Thymus (tissue), 11 donors: Measurements from ENCODE around the gene CNPY3. TPM values are rescaled to one million over a fixed set of nuclear protein-coding genes. Genes with fewer than 3 reads are reported as not detected.
A peak's percentile ranks its signal among the peaks of the same experiment; 100 is the strongest.
"Not testable (repeated sequence)": the region's sequence is repeated elsewhere in the genome, so short reads cannot be mapped to it uniquely, and the experiment has no call there.

Source experiments
- DNase-seq, 9 donors: peaks; one replicate each; pipeline ENCODE4 v3.0.0-alpha.2; 2013; ENCODE audit warnings: low spot score in 9 of 9, low read depth in 6 of 9, missing footprints in 1 of 9
- H3K27ac ChIP-seq, 2 donors: one replicate each; pipeline ENCODE4 v1.5.1; 2013; ENCODE audit warnings: control low read depth in 1 of 2, low read depth in 1 of 2, low read length in 1 of 2, mild to moderate bottlenecking in 1 of 2, moderate library complexity in 1 of 2
- H3K27me3 ChIP-seq, 2 donors: one replicate each; pipeline ENCODE4 v1.5.1; 2013; ENCODE audit warnings: low read length in 1 of 2; ENCODE audit not compliant: control insufficient read depth in 2 of 2, insufficient read depth in 1 of 2
- H3K36me3 ChIP-seq, 2 donors: one replicate each; pipeline ENCODE4 v1.5.1; 2013; ENCODE audit warnings: low read length in 1 of 2, mild to moderate bottlenecking in 1 of 2, moderate library complexity in 1 of 2; ENCODE audit not compliant: control insufficient read depth in 2 of 2, insufficient read depth in 2 of 2
- H3K4me1 ChIP-seq, 2 donors: one replicate each; pipeline ENCODE4 v1.5.1; 2013; ENCODE audit warnings: low read length in 2 of 2; ENCODE audit not compliant: control insufficient read depth in 2 of 2, insufficient read depth in 2 of 2
- H3K4me3 ChIP-seq, 2 donors: one replicate each; pipeline ENCODE4 v1.5.1; 2013; ENCODE audit warnings: low read length in 2 of 2, control low read depth in 1 of 2, mild to moderate bottlenecking in 1 of 2
- H3K9me3 ChIP-seq, 2 donors: one replicate each; pipeline ENCODE4 v1.5.1; 2013; ENCODE audit warnings: low read length in 1 of 2, mild to moderate bottlenecking in 1 of 2; ENCODE audit not compliant: control insufficient read depth in 2 of 2, insufficient read depth in 1 of 2
- WGBS: extraction: QIAGEN DNeasy Blood & Tissue Kit; methylation state at CpG from one replicate; pipeline ENCODE4 v1.1.7; 2013; 5-methylcytosine and 5-hydroxymethylcytosine counted together
- polyA plus RNA-seq: library from polyadenylated mRNA; stranded (reverse); fragments of 200-250 nt; gene quantifications from one replicate; pipeline ENCODE4 v1.2.3, GENCODE V29; 2013
- total RNA-seq: library from RNA; stranded (reverse); fragments of 120-200 nt; gene quantifications from one replicate; pipeline ENCODE4 v1.2.4, GENCODE V29; 2013
- donor health status: healthy.

Gene CNPY3
- total and polyA plus RNA-seq, 2 donors: 59.3 to 62.6 TPM

- peak overlapping the region; percentile 90 to 97 for H3K27ac ChIP-seq
Measured at GRCh38 chr6:42891199-42891722, 38.0 kb upstream of the CNPY3 start.

GRCh38 chr6:42894041-42894828, 35.0 kb upstream of the CNPY3 start:
- 46% methylated on average over 19 of the region's 19 CpGs for WGBS
- not testable (repeated sequence) for H3K9me3 ChIP-seq, H3K27me3 ChIP-seq, DNase-seq, H3K36me3 ChIP-seq, H3K4me3 ChIP-seq, H3K27ac ChIP-seq
- H3K4me1 ChIP-seq: peaks cover 2 to 26% of the 10 kb centered on the region in 2 donors

More at GRCh38 chr6:42891199-42891722, 38.0 kb upstream of the CNPY3 start:
- DNase-seq: no peak
- 66% methylated on average over 17 of the region's 17 CpGs for whole genome bisulfite sequencing
- Histone ChIP-seq H3K36me3 (peaks cover 2 to 9% of the 10 kb centered on the region in 2 donors), H3K9me3 (peaks cover 0 to 5% of the 10 kb centered on the region in 2 donors), H3K4me1 (peaks cover 2 to 23% of the 10 kb centered on the region in 2 donors), H3K27me3 (no peaks in the 10 kb centered on the region), H3K4me3 (peak overlapping the region; percentile 78 to 95)

DNA sequence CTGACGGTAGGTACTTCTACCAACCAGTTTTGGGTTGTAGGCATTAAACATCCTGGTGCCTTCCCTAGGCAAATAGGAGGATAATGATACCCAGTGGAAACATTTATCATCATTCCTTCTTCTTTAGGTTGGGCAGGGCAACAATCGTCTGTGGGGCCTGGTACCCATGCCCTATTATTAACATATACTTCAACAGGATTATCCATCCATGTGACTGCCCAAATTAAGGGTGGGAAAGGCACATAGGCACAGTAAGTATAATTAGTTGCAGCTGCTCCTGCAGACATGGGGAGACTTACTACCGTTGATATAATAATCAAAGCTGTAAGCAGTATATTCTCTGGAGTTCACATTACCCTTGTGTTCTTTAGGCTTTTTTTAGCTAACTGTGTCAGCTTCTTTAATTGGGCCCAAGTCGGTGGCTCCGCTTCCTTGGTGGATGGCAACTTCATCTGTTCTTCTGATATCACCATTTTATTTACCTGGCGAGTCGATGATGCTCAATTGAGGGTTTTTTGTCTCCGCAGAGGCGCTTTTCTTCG, 33.0 kb upstream of the CNPY3 start:
- 88% methylated on average over 10 of the region's 10 CpGs for WGBS
- Histone ChIP-seq H3K4me1 (peaks cover 0 to 22% of the 10 kb centered on the region in 2 donors), H3K9me3 (no peaks in the 10 kb centered on the region), H3K27ac (no peak overlapping the region), H3K36me3 (no peaks in the 10 kb centered on the region), H3K4me3 (no peak overlapping the region), H3K27me3 (no peaks in the 10 kb centered on the region)
- no peak for DNase-seq

- Histone ChIP-seq H3K27ac (no peak overlapping the region), H3K4me1 (peaks cover 2 to 30% of the 10 kb centered on the region in 2 donors), H3K9me3 (no peaks in the 10 kb centered on the region), H3K4me3 (no peak overlapping the region), H3K36me3 (no peaks in the 10 kb centered on the region), H3K27me3 (no peaks in the 10 kb centered on the region)
- 11% methylated on average over 10 of the region's 10 CpGs for whole genome bisulfite sequencing
- DNase-seq: peak in 4 of 9 donors; percentile 61 to 83 (median 66)
Measured at GRCh38 chr6:42898891-42899361, 30.4 kb upstream of the CNPY3 start.

DNA sequence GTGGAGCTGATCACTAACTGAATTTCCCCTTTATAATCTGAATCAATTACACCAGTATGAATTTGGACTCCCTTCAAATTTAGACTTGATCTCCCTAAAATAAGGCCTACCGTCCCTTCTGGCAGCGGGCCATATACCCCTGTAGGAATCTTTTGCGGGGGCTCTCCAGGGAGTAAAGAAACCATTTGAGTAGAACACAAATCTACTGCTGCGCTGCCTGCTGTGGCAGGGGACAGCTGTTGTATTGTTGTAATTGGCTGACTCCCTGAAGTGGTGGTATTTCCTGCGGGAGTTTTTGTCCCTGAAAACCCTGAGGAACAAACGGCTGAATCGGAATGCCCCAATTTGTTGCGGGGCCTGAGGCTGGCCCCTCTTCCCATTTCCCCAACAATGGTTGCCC, 29.4 kb upstream of the CNPY3 start:
- Histone ChIP-seq H3K4me1 (peaks cover 2 to 35% of the 10 kb centered on the region in 2 donors), H3K27me3 (no peaks in the 10 kb centered on the region), H3K27ac (no peak overlapping the region), H3K9me3 (no peaks in the 10 kb centered on the region), H3K36me3 (no peaks in the 10 kb centered on the region), H3K4me3 (no peak overlapping the region)
- 94% methylated on average over 8 of the region's 8 CpGs for WGBS
- no peak for DNase-seq

GRCh38 chr6:42901538-42901957, 27.7 kb upstream of the CNPY3 start:
- Histone ChIP-seq H3K9me3 (no peaks in the 10 kb centered on the region), H3K27ac (peak overlapping the region in 1 of 2 donors; percentile 96), H3K27me3 (no peaks in the 10 kb centered on the region), H3K4me1 (peaks cover 2 to 47% of the 10 kb centered on the region in 2 donors), H3K4me3 (peak overlapping the region; percentile 16 to 24), H3K36me3 (no peaks in the 10 kb centered on the region)
- WGBS: 8% methylated on average over 11 of the region's 11 CpGs
- DNase-seq: peak in 6 of 9 donors; percentile 79 to 92 (median 88)

DNA sequence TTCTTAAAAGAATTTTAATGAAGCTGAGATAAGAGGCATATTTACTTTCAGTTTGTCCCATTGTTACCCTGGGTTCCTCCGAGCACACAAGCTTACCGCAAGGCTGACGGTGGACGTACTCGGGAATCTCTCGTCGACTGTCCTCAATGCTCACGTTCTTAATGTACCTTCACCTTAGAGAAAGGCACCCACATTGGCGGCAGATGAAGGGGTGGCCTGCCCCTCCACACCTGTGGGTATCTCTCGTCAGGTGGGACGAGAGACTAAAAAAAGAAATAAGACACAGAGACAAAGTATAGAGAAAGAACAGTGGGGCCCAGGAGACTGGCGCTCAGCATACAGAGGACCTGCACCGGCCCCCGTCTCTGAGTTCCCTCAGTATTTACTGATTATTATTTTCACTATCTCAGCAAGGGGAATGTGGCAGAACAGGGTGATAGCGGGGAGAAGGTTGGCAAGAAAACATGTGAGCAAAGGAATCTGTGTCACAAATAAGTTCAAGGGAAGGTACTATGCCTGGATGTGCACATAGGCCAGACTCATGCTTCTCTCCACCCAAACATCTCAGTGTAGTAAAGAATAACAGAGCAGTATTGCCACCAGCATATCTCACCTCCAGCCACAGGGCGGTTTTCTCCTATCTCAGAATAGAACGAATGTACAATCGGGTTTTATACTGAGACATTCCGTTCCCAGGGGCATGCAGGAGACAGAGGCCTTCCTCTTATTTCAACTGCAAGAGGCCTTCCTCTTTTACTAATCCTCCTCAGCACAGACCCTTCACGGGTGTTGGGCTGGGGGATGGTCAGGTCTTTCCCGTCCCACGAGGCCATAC, 26.6 kb upstream of the CNPY3 start:
- H3K4me1 ChIP-seq: peaks cover 2 to 57% of the 10 kb centered on the region in 2 donors
- H3K36me3 ChIP-seq, H3K9me3 ChIP-seq, H3K27me3 ChIP-seq: not testable (repeated sequence)
- H3K27ac ChIP-seq: peak overlapping the region; percentile 70 to 96
- peak overlapping the region in 1 of 2 donors; percentile 16 for H3K4me3 ChIP-seq
- peak in 2 of 9 donors; percentile 44 to 60 for DNase-seq
- WGBS: 67% methylated on average over 22 of the region's 22 CpGs

- Histone ChIP-seq H3K9me3 (no peaks in the 10 kb centered on the region), H3K36me3 (peaks cover 0 to 2% of the 10 kb centered on the region in 2 donors), H3K27me3 (no peaks in the 10 kb centered on the region), H3K27ac (peak overlapping the region in 1 of 2 donors; percentile 19), H3K4me3 (no peak overlapping the region), H3K4me1 (peaks cover 2 to 62% of the 10 kb centered on the region in 2 donors)
- no peak for DNase-seq
- WGBS: 93% methylated on average over 10 of the region's 10 CpGs
Measured at GRCh38 chr6:42904467-42904866, 24.8 kb upstream of the CNPY3 start.
